H1 (cell line): ENCODE measurements around the gene LRP8. TPM values are rescaled to one million over a fixed set of nuclear protein-coding genes. Genes with fewer than 3 reads are reported as not detected.

Source experiments
- CTCF ChIA-PET: fragments of 300-600 bp; sonication (Branson Sonifier 250); formaldehyde crosslinking; loops from one replicate; lab custom pipeline; 2021; ENCODE audit not compliant: partially characterized antibody; lab: Charles Lee
- POLR2A ChIA-PET: fragments of 300-600 bp; sonication (Branson Sonifier 250); formaldehyde crosslinking; loops from one replicate; lab custom pipeline; 2021; ENCODE audit warnings: inconsistent platforms; ENCODE audit not compliant: partially characterized antibody; lab: Charles Lee
- DNase-seq, 2 experiments: peaks; one replicate each; pipeline versions ENCODE4 v3.0.0 to v3.0.0-alpha.2; 2010 to 2022; ENCODE audit warnings: low spot score in 2 of 2, low read depth in 1 of 2, mixed read lengths in 1 of 2
- FAIRE-seq: peaks from 2 replicates; lab custom pipeline; 2011; peaks lifted over from hg19 to GRCh38; lab: Jason Lieb, UNC
- H2AFZ ChIP-seq: 2 replicates; pipeline ENCODE4 v1.8.1; 2012; ENCODE audit warnings: low read length, inconsistent platforms
- H2AK5ac ChIP-seq: 2 replicates; pipeline ENCODE4 v1.6.1; 2013; ENCODE audit warnings: low read depth, low read length
- H2BK120ac ChIP-seq: replicated peaks from 2 replicates; pipeline ENCODE3; 2013; ENCODE audit warnings: low read depth, low read length, inconsistent platforms
- H2BK12ac ChIP-seq: 2 replicates; pipeline ENCODE4 v1.6.1; 2013; ENCODE audit warnings: low read depth, low read length
- H2BK15ac ChIP-seq: 2 replicates; pipeline ENCODE4 v1.6.1; 2013; ENCODE audit warnings: low read length
- H2BK20ac ChIP-seq: 2 replicates; pipeline ENCODE4 v1.6.1; 2013; ENCODE audit warnings: low read length
- H2BK5ac ChIP-seq: 2 replicates; pipeline ENCODE4 v1.6.1; 2013; ENCODE audit warnings: low read depth, low read length
- H3K14ac ChIP-seq: 2 replicates; pipeline ENCODE4 v1.6.1; 2013; ENCODE audit warnings: inconsistent platforms; ENCODE audit not compliant: insufficient read length
- H3K18ac ChIP-seq: 2 replicates; pipeline ENCODE4 v1.6.1; 2013; ENCODE audit warnings: low read length; ENCODE audit errors: extremely low read depth
- H3K23ac ChIP-seq: 2 replicates; pipeline ENCODE4 v1.6.1; 2013; ENCODE audit warnings: inconsistent platforms; ENCODE audit not compliant: insufficient read length
- H3K23me2 ChIP-seq: 2 replicates; pipeline ENCODE4 v1.6.1; 2013; ENCODE audit warnings: low read depth, low read length
- H3K27ac ChIP-seq: 2 replicates; pipeline ENCODE4 v1.6.1; 2011; ENCODE audit warnings: low read depth, low read length, inconsistent platforms
- H3K27me3 ChIP-seq, 4 experiments: replicated peaks in 1 of 4; 1 replicate in 1 of 4; 2 replicates in 3 of 4; pipeline versions ENCODE4 v1.6.1 to v1.8.1; 2011 to 2013; ENCODE audit warnings: low read length in 3 of 4, mild to moderate bottlenecking in 3 of 4, inconsistent platforms in 2 of 4, mixed read lengths in 2 of 4, moderate library complexity in 1 of 4; ENCODE audit not compliant: control insufficient read depth in 3 of 4, insufficient read depth in 3 of 4; ENCODE audit errors: extremely low read depth in 1 of 4
- H3K36me3 ChIP-seq, 4 experiments: 2 replicates each; pipeline versions ENCODE4 v1.6.1 to v1.8.1; 2011 to 2013; ENCODE audit warnings: mild to moderate bottlenecking in 4 of 4, low read length in 3 of 4, moderate library complexity in 2 of 4, control low read depth in 1 of 4, inconsistent platforms in 1 of 4; ENCODE audit not compliant: insufficient read depth in 4 of 4, control insufficient read depth in 2 of 4
- H3K4ac ChIP-seq: replicated peaks from 2 replicates; pipeline ENCODE3; 2013; ENCODE audit warnings: low read length, low read depth, mixed read lengths, inconsistent platforms; ENCODE audit not compliant: insufficient read length
- H3K4me1 ChIP-seq, 4 experiments: replicated peaks in 1 of 4; 1 replicate in 1 of 4; 2 replicates in 3 of 4; pipeline versions ENCODE4 v1.6.1 to v1.8.1; 2011 to 2013; ENCODE audit warnings: low read length in 3 of 4, inconsistent platforms in 2 of 4, mixed read lengths in 1 of 4; ENCODE audit not compliant: insufficient read depth in 4 of 4, control insufficient read depth in 3 of 4
- H3K4me2 ChIP-seq, 2 experiments: 2 replicates each; pipeline versions ENCODE4 v1.6.1 to v1.8.1; 2011 to 2013; ENCODE audit warnings: low read depth in 2 of 2, low read length in 2 of 2, control low read depth in 1 of 2, inconsistent platforms in 1 of 2, mild to moderate bottlenecking in 1 of 2; ENCODE audit not compliant: insufficient read depth in 1 of 2
- H3K4me3 ChIP-seq, 4 experiments: fragments of 200-600, 300-600 bp in 1 of 4; sonication (generic), shearing (Covaris generic), sonication (Bioruptor Twin) in 1 of 4; 2 replicates each; pipeline versions ENCODE4 v1.5.1 to v1.8.1; 2011 to 2016; ENCODE audit warnings: low read length in 4 of 4, low read depth in 3 of 4, control low read depth in 2 of 4, inconsistent platforms in 2 of 4, mild to moderate bottlenecking in 2 of 4, mixed read lengths in 1 of 4, moderate library complexity in 1 of 4; ENCODE audit not compliant: insufficient read depth in 2 of 4; ENCODE audit errors: extremely low read depth in 1 of 4
- H3K56ac ChIP-seq: replicated peaks from 2 replicates; pipeline ENCODE3; 2013; ENCODE audit warnings: low read depth, mild to moderate bottlenecking, mixed read lengths, low read length, inconsistent platforms; ENCODE audit not compliant: insufficient read length
- H3K79me1 ChIP-seq: 2 replicates; pipeline ENCODE4 v1.6.1; 2013; ENCODE audit warnings: low read depth, low read length, control low read depth
- H3K79me2 ChIP-seq, 2 experiments: 2 replicates each; pipeline versions ENCODE4 v1.6.1 to v1.8.1; 2012 to 2013; ENCODE audit warnings: low read length in 2 of 2, mild to moderate bottlenecking in 2 of 2, inconsistent platforms in 1 of 2; ENCODE audit not compliant: insufficient read depth in 2 of 2, control insufficient read depth in 1 of 2
- H3K9ac ChIP-seq, 4 experiments: replicated peaks in 1 of 4; 1 replicate in 1 of 4; 2 replicates in 3 of 4; pipeline versions ENCODE4 v1.6.1 to v1.8.1; 2011 to 2013; ENCODE audit warnings: low read depth in 3 of 4, low read length in 3 of 4, control low read depth in 2 of 4, mild to moderate bottlenecking in 2 of 4, moderate library complexity in 2 of 4, inconsistent platforms in 1 of 4; ENCODE audit errors: extremely low read depth in 1 of 4
- H3K9me3 ChIP-seq, 2 experiments: 2 replicates each; pipeline versions ENCODE4 v1.6.1 to v1.8.1; 2012 to 2013; ENCODE audit warnings: mild to moderate bottlenecking in 2 of 2, moderate library complexity in 2 of 2, control low read depth in 1 of 2, inconsistent platforms in 1 of 2, low read depth in 1 of 2, low read length in 1 of 2, mixed read lengths in 1 of 2; ENCODE audit not compliant: insufficient read depth in 2 of 2
- H4K20me1 ChIP-seq, 2 experiments: replicated peaks in 1 of 2; 2 replicates each; pipeline versions ENCODE3 to v1.8.1; 2011 to 2013; ENCODE audit warnings: inconsistent platforms in 2 of 2, low read length in 2 of 2, mild to moderate bottlenecking in 1 of 2; ENCODE audit not compliant: insufficient read depth in 2 of 2, control insufficient read depth in 1 of 2
- H4K5ac ChIP-seq: 2 replicates; pipeline ENCODE4 v1.6.1; 2013; ENCODE audit warnings: low read length, low read depth, mixed read lengths, inconsistent platforms; ENCODE audit not compliant: insufficient read length
- H4K8ac ChIP-seq: 2 replicates; pipeline ENCODE4 v1.8.0; 2013; ENCODE audit warnings: mild to moderate bottlenecking, moderate library complexity, low read length, inconsistent platforms; ENCODE audit not compliant: insufficient read depth; ENCODE audit errors: extremely low read depth
- H4K91ac ChIP-seq: replicated peaks from 2 replicates; pipeline ENCODE3; 2013; ENCODE audit warnings: low read length, mixed read lengths, inconsistent platforms; ENCODE audit not compliant: insufficient read length
- BCL11A ChIP-seq, 2 experiments: IDR thresholded peaks; one replicate each; pipeline ENCODE4 v1.6.1; 2011; ENCODE audit warnings: low read depth in 2 of 2, low read length in 2 of 2, mild to moderate bottlenecking in 2 of 2
- CBX8 ChIP-seq: fragments of 300-800, 300-1000 bp; sonication (generic); IDR thresholded peaks from 2 replicates; pipeline ENCODE4 v1.7.1; 2016; ENCODE audit warnings: low read depth, low read length, borderline replicate concordance
- EGR1 ChIP-seq: IDR thresholded peaks from 2 replicates; pipeline ENCODE4 v1.6.1; 2011; ENCODE audit warnings: low read depth, low read length, borderline replicate concordance
- EP300 ChIP-seq, 2 experiments: IDR thresholded peaks; 1 replicate in 1 of 2; 2 replicates in 1 of 2; pipeline ENCODE4 v1.6.1; 2011 to 2012; ENCODE audit warnings: low read depth in 2 of 2, low read length in 2 of 2, mild to moderate bottlenecking in 2 of 2, borderline replicate concordance in 1 of 2, inconsistent platforms in 1 of 2, moderate library complexity in 1 of 2
- HDAC2 ChIP-seq, 2 experiments: fragments of 300-600 bp in 1 of 2; sonication (generic) in 1 of 2; IDR thresholded peaks; 2 replicates each; pipeline ENCODE4 v1.6.1; 2011 to 2012; ENCODE audit warnings: low read depth in 2 of 2, low read length in 2 of 2, mild to moderate bottlenecking in 2 of 2, moderate library complexity in 2 of 2, borderline replicate concordance in 1 of 2, inconsistent platforms in 1 of 2
- HDAC6 ChIP-seq: IDR thresholded peaks from one replicate; pipeline ENCODE4 v1.7.1; 2012; ENCODE audit warnings: low read depth, mild to moderate bottlenecking, inconsistent platforms, low read length, moderate library complexity
- KDM1A ChIP-seq: fragments of 200-600, 300-600 bp; sonication (generic); IDR thresholded peaks from 2 replicates; pipeline ENCODE4 v1.7.1; 2016; ENCODE audit warnings: mild to moderate bottlenecking, low read length, borderline replicate concordance
- POLR2A ChIP-seq, 2 experiments: IDR thresholded peaks; 1 replicate in 1 of 2; 2 replicates in 1 of 2; pipeline ENCODE4 v1.6.1; 2011; ENCODE audit warnings: low read depth in 2 of 2, low read length in 2 of 2, mild to moderate bottlenecking in 2 of 2; ENCODE audit errors: control extremely low read depth in 1 of 2
- RAD21 ChIP-seq, 2 experiments: IDR thresholded peaks in 1 of 2; conservative IDR thresholded peaks in 1 of 2; 2 replicates each; pipeline ENCODE4 v1.6.1; 2011; ENCODE audit warnings: low read depth in 2 of 2, low read length in 2 of 2, improper control_type of control experiment in 1 of 2, inconsistent platforms in 1 of 2, mild to moderate bottlenecking in 1 of 2, moderate library complexity in 1 of 2
- SP1 ChIP-seq: IDR thresholded peaks from 2 replicates; pipeline ENCODE4 v1.6.1; 2011; ENCODE audit warnings: low read depth, low read length
- SP4 ChIP-seq: IDR thresholded peaks from 2 replicates; pipeline ENCODE4 v1.6.1; 2012; ENCODE audit warnings: low read length, inconsistent platforms
- SRF ChIP-seq: IDR thresholded peaks from 2 replicates; pipeline ENCODE4 v1.6.1; 2011; ENCODE audit warnings: mild to moderate bottlenecking, low read depth, low read length, moderate library complexity
- YY1 ChIP-seq: IDR thresholded peaks from 2 replicates; pipeline ENCODE4 v1.6.1; 2011; ENCODE audit warnings: low read depth, mild to moderate bottlenecking, low read length
- ZNF274 ChIP-seq: IDR thresholded peaks from 2 replicates; pipeline ENCODE4 v1.7.0; 2012; ENCODE audit warnings: low read length, borderline replicate concordance; ENCODE audit errors: extremely low read depth
- WGBS, 2 experiments: shearing (Covaris generic) in 1 of 2; methylation state at CpG; one replicate each; pipeline versions ENCODE4 v1.1.6 to v1.1.7; 2013 to 2015; ENCODE audit warnings: low lambda C conversion rate in 2 of 2, mixed read lengths in 2 of 2, inconsistent platforms in 1 of 2, low coverage in 1 of 2, missing lambda C conversion rate in 1 of 2; ENCODE audit not compliant: insufficient replicate concordance in 2 of 2, insufficient coverage in 1 of 2, insufficient read length in 1 of 2; ENCODE audit errors: extremely low coverage in 1 of 2, missing lambda C conversion rate in 1 of 2; 5-methylcytosine and 5-hydroxymethylcytosine counted together
- polyA plus RNA-seq, 7 experiments: library from polyadenylated mRNA; depleted of rRNA in 3 of 7; stranded (reverse) in 5 of 7; unstranded in 2 of 7; fragments of >200 nt in 5 of 7; fragments of 200-250 nt in 2 of 7; gene quantifications; 1 replicate in 5 of 7; 2 replicates in 1 of 7; 4 replicates in 1 of 7; pipeline versions ENCODE4 v1.2.1 to v1.2.3, GENCODE V29; 2011 to 2013; ENCODE audit warnings: missing spikeins in 2 of 7, mixed read lengths in 2 of 7
- total RNA-seq: library from RNA; stranded (reverse); fragmentation: NEBNext Ultra II Directional; extraction: Animal tissue kit (Norgen Biotek cat#: 25700); gene quantifications from 2 replicates; pipeline ENCODE4 v1.2.1, GENCODE V29; 2021

LRP8 gene
- total and polyA plus RNA-seq, 2 of the 8 experiments (the other 6 are each of a cell fraction or from before 2014, with no cell fraction given): 63.2 to 66.4 TPM

- Histone ChIP-seq H4K8ac (no peak overlapping the region), H2BK5ac (no peak overlapping the region), H4K5ac (no peak overlapping the region), H3K4ac (no peak overlapping the region), H2BK12ac (no peak overlapping the region; the same call in 1 of the 2 replicates), H3K23me2 (no peaks in the 10 kb centered on the region; the same call in 1 of the 2 replicates), H3K27ac (no peak overlapping the region), H2AK5ac (no peak overlapping the region), H3K79me2 (no peaks in the 10 kb centered on the region), H3K4me1 (peaks cover 0 to 7% (median 1%) of the 10 kb centered on the region in 4 experiments; a peak in 2 of 7 replicates), H2BK120ac (no peak overlapping the region), H3K4me3 (no peak overlapping the region), H3K56ac (no peak overlapping the region), H4K91ac (no peak overlapping the region), H3K36me3 (no peaks in the 10 kb centered on the region), H3K9me3 (no peaks in the 10 kb centered on the region), H3K27me3 (peaks cover 0 to 5% (median under 1%) of the 10 kb centered on the region in 4 experiments; a peak in 3 of 7 replicates), H2BK15ac (peak overlapping the region; percentile 12; the same call in 1 of the 2 replicates), H3K23ac (no peak overlapping the region), H2BK20ac (no peak overlapping the region), H3K4me2 (no peak overlapping the region), H3K79me1 (no peaks in the 10 kb centered on the region), H2AFZ (no peak overlapping the region), H3K9ac (no peak overlapping the region), H3K18ac (no peak overlapping the region), H3K14ac (no peak overlapping the region), H4K20me1 (no peaks in the 10 kb centered on the region)
- no peak for FAIRE-seq
- ChIA-PET POLR2A (interaction anchor here (1.2 to 1.6 kb wide), 2 partner anchors 13 to 22 kb away, joined by 3 to 4 read pairs; no protein-coding TSS in a partner anchor), CTCF (interaction anchor here (1.2 to 1.8 kb wide), 3 partner anchors 15 to 139 kb away, joined by 3 to 7 read pairs (median 5); no protein-coding TSS in a partner anchor)
- no peak for TF ChIP-seq SP1
- no peak for TF ChIP-seq EGR1
- no peak for TF ChIP-seq SP4
- no peak for TF ChIP-seq EP300 (IDR thresholded peaks at IDR 0.05; ENCODE audit: borderline replicate concordance in 1 of 2, low read depth in 2 of 2, low read length in 2 of 2)
- TF ChIP-seq SRF: no peak
- no peak for TF ChIP-seq HDAC2 (IDR thresholded peaks at IDR 0.05; ENCODE audit: borderline replicate concordance in 1 of 2, low read depth in 2 of 2, low read length in 2 of 2)
- no peak for TF ChIP-seq YY1
- no peak for TF ChIP-seq HDAC6
- no peak for TF ChIP-seq ZNF274
- no peak for TF ChIP-seq RAD21 (IDR thresholded peaks at IDR 0.05 in 1 of 2, conservative IDR thresholded peaks at IDR 0.05 in 1 of 2; ENCODE audit: low read depth in 2 of 2, low read length in 2 of 2)
- no peak for TF ChIP-seq CBX8
- no peak for TF ChIP-seq KDM1A
- TF ChIP-seq BCL11A (IDR thresholded peaks at IDR 0.05; ENCODE audit: low read depth in 2 of 2, low read length in 2 of 2): no peak
- TF ChIP-seq POLR2A (IDR thresholded peaks at IDR 0.05; ENCODE audit: control extremely low read depth in 1 of 2, low read depth in 2 of 2, low read length in 2 of 2): no peak
- WGBS, 2 experiments: 96% methylated on average over 3 of the region's 3 CpGs; no CpG with 5 or more reads in 1 of the 2 experiments
- peak in 1 of 2 experiments; percentile 17 for DNase-seq
Observed at GRCh38 chr1:53346814-53347176, 18.9 kb upstream of the LRP8 start.
